GM18907 (cell line): ENCODE data around the gene NKAIN2.
"Not testable (repeated sequence)": the region's sequence is repeated elsewhere in the genome, so short reads cannot be mapped to it uniquely, and the experiment has no call there.

ENCODE experiments used
- ATAC-seq: cut with Tn5 transposase; IDR thresholded peaks from one replicate; pipeline ENCODE4 v1.9.1; 2021; ENCODE audit warnings: mild to moderate bottlenecking, moderate library complexity; ENCODE audit not compliant: unreplicated experiment

The NKAIN2 gene

GRCh38 chr6:124539096-124539495 is 735.4 kb downstream of the NKAIN2 start:
- no peak for ATAC-seq

- ATAC-seq: no peak
These were observed 737.9 kb downstream of the NKAIN2 start for GRCh38 chr6:124541573-124541972.

- no peak for ATAC-seq
These were observed 742.9 kb downstream of the NKAIN2 start for GRCh38 chr6:124546601-124547000.

- ATAC-seq: no peak
These were observed 748.1 kb downstream of the NKAIN2 start for GRCh38 chr6:124551711-124552233.

GRCh38 chr6:124557873-124558272 is 754.2 kb downstream of the NKAIN2 start:
- ATAC-seq: no peak

GRCh38 chr6:124560078-124560477 is 756.4 kb downstream of the NKAIN2 start:
- not testable (repeated sequence) for ATAC-seq

GRCh38 chr6:124560873-124561567 is 757.4 kb downstream of the NKAIN2 start:
- no peak for ATAC-seq

GRCh38 chr6:124561635-124562130 is 758.0 kb downstream of the NKAIN2 start:
- ATAC-seq: no peak

GRCh38 chr6:124564125-124564524 is 760.5 kb downstream of the NKAIN2 start:
- ATAC-seq: not testable (repeated sequence)

GRCh38 chr6:124567401-124567800 is 763.7 kb downstream of the NKAIN2 start:
- ATAC-seq: no peak

GRCh38 chr6:124573953-124574352 is 770.3 kb downstream of the NKAIN2 start:
- no peak for ATAC-seq

GRCh38 chr6:124577734-124578281 is 774.1 kb downstream of the NKAIN2 start:
- no peak for ATAC-seq

GRCh38 chr6:124590001-124590400 is 786.3 kb downstream of the NKAIN2 start:
- no peak for ATAC-seq

GRCh38 chr6:124599656-124600055 is 796.0 kb downstream of the NKAIN2 start:
- ATAC-seq: no peak

GRCh38 chr6:124604719-124605118 is 801.1 kb downstream of the NKAIN2 start:
- ATAC-seq: no peak

GRCh38 chr6:124607119-124607627 is 803.5 kb downstream of the NKAIN2 start:
- ATAC-seq: no peak

- no peak for ATAC-seq
These were observed 809.4 kb downstream of the NKAIN2 start for GRCh38 chr6:124613031-124613430.

GRCh38 chr6:124622351-124622750 is 818.7 kb downstream of the NKAIN2 start:
- no peak for ATAC-seq

GRCh38 chr6:124633655-124634054 is 830.0 kb downstream of the NKAIN2 start:
- ATAC-seq: no peak

GRCh38 chr6:124640432-124640831 is 836.8 kb downstream of the NKAIN2 start:
- no peak for ATAC-seq

- no peak for ATAC-seq
These were observed 852.2 kb downstream of the NKAIN2 start for GRCh38 chr6:124655866-124656265.

- ATAC-seq: no peak
These were observed 854.4 kb downstream of the NKAIN2 start for GRCh38 chr6:124658053-124658452.
